Forelimb muscle (tissue), 1 donor: ENCODE results near the gene DST. TPM values are rescaled to one million over a fixed set of nuclear protein-coding genes. Genes with fewer than 3 reads are reported as not detected.
A peak's percentile ranks its signal among the peaks of the same experiment; 100 is the strongest.
"Not testable (repeated sequence)": the region's sequence is repeated elsewhere in the genome, so short reads cannot be mapped to it uniquely, and the experiment has no call there.

Source experiments
- DNase-seq: peaks from one replicate; pipeline ENCODE4 v3.0.0-alpha.2; 2013; ENCODE audit warnings: low read depth
- polyA plus RNA-seq: library from polyadenylated mRNA; unstranded; fragments of 120-200 nt; gene quantifications from one replicate; pipeline ENCODE4 v1.2.1, GENCODE V29; 2013; ENCODE audit not compliant: insufficient read length

DST gene
- polyA plus RNA-seq, 1 donor = 192 TPM

DNA sequence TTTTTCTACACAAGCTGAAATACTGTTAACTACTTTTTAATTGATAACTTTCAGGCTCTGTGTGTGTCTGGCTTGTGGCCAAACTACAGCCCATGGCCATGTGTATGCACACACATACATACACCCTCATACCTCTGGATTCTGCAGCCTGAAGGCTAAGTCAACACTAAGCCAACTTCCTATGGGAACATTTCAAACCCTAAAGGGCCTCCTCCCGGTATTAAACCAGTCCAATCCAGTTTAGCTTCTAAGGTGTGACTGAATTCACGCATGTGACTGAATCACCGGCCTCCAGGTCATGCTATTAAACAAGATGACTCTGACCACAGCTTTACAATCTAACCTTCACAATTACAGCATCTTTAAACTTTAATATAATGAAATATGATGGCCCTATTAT is 20.7 kb upstream of the DST start:
- DNase-seq = no peak

DNA sequence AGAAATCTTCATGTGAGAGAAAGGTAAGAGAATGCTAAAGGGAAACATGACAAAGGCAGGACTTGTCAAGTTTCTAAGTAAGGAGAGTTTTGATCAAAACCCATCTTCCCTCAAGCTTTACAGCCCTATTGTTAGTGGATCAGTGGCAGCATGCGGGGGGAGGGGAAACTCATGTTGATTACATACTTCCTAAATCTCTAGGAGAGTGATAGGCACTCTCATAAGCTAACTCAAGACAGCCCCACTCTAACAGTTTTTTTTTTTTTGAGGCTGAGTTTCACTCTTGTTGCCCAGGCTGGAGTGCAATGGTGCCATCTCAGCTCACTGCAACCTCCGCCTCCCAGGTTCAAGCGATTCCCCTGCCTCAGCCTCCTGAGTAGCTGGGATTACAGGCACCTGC is 18.6 kb upstream of the DST start:
- not testable (repeated sequence) for DNase-seq

DNA sequence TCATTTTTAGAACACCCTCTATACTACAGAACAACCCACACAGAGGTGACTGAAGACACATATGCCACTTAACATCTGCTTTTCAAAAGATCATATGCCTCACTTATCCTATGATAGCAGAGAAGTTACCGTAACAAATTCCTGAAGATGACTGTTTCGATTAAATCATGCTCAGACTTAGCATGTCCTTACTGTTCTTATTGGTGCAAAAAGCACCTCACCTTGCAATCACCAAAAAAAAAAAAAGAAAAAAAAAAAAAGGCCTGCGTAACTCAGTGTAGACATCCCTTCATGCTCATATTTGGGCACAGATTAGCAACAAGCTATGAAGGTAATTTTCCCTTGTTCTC is 17.7 kb upstream of the DST start:
- DNase-seq = no peak

DNA sequence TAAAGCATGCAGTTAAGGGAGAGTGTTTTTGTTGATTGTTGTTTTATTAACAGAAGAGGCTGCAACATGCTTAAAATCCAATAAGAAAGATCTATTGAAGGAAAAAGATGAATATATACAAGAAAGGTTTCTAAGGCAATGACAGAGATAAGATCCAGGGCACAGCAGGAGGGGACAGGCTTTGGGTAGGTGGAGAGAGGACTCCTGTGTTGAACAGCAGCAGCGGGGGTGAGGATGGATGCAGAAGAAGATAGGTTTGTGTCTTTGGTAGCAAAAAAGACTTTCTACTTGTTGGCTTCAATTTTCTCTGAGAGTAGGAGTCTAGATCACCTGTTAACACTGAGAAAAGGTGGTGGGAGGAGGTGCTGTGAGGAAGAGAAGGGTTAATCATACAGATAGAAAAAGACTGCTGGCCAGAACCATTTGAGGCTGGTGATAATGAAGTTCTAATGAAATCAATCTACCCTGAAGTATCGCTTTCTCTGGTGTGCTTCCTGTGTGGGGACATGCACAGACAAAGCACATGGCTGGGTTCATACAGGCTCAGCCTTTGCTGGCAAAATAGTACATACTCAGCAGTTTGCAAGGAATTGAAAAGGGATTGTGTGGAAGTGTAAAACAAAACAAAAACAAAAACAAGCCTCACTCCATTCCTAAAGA is 17.2 kb upstream of the DST start:
- no peak for DNase-seq

DNA sequence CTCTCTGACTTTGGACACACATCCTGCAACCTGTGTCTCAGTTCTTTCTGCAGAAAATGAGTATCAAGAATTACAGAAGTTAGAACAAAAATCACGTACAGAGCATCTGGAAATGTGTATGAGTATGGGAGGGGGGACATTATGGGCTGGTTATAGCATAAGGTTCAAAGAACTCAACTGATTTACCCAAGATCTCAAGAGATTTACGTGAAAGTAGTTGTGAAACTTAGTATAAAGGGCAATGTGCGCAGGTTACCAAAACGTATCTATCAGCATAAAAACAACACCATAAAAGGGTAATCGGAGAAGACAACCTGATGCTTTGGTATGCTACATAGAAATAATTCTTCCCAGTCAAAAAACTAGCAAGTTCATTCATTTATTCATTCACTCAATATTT is 15.6 kb upstream of the DST start:
- no peak for DNase-seq

DNA sequence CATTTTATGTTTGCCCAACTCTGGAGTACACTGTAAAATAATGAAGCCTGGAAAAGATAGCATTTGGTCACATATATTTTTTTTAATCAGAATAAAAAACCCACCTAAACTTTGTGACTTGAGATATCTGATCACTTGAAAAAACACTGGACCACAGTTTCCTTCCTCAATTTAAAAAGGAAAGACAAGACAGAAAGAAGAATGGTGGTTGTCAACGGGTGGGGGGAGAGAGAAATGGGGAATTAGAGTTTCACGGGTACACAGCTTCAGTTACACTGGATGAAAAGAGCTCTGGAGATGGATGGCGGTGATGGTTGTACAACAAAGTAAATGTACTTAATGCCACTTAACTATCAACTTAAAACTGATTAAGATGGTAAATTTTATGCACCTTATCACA is 14.7 kb upstream of the DST start:
- no peak for DNase-seq

DNA sequence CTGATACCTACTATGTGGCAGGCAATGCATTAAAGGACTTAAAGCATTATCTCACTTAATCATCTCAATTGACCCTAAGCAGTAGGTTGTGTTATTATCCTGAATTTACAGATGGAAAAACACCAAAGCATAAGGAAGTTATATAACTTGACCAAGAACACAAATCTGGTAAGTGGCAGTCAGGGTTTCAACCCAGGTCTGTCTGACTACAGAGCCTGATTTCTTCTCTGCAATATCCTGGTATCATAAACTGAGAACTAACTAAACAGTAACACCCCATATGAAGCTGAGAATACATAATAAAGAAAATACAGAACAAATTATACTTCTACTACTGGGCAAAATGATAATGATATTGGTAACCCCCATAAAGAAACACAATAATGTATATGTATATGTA is 13.8 kb upstream of the DST start:
- no peak for DNase-seq

DNA sequence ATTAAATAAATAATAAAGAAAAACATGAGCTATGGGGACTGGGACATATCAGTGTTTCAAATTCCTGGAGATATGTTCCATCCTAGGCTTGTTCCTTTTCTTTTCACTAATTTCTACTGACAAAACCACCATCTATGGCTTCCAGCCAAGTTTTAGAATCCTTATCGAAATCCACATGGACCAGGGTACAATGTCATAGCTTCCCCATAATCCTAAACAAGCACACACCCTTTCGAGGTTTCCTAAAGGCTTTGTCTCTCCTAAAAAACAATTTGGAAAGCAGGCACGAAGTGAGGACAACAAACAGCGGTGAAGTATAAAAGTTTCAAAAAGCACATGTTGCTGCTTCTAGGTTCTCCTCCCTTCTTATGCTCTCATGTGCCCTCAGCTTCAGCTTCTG is 13.3 kb upstream of the DST start:
- no peak for DNase-seq

DNA sequence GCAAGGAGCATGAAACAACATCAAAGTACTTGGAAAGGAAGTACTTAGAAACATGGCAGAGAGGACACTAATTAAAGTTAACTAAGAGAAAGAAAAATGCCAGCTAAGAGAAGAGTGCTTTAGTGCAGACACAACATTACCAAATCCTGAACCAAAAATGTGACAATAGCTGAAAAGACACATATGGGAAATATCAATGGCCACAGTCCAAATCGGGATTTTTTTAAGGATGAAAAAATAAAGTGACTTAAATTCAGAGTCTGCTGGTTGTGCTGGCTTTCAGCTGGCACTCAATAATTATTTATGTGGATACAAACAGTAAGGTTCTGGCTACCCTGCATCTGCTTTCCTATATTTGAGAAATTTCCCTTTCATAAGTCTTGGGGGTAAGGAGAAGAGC is 12.6 kb upstream of the DST start:
- no peak for DNase-seq

DNA sequence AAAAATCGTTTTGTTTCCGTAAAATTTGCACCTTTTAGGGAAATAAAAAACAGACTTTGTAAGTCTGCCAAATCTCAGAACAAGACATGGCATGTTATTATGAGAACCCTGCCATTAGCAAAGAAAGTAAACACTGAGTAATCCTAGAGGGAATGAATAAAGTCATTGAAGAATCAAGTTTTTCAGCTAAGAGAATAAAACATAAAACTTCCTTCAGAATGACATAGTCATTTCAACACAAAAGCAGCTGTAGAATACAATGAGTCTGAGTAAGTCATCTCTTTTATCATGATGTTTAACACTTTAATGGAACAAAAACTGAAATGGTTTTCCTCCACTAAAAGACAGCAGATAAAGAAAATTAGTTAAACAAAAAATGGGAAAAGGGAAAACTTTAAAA is 10.3 kb upstream of the DST start:
- DNase-seq = no peak

DNA sequence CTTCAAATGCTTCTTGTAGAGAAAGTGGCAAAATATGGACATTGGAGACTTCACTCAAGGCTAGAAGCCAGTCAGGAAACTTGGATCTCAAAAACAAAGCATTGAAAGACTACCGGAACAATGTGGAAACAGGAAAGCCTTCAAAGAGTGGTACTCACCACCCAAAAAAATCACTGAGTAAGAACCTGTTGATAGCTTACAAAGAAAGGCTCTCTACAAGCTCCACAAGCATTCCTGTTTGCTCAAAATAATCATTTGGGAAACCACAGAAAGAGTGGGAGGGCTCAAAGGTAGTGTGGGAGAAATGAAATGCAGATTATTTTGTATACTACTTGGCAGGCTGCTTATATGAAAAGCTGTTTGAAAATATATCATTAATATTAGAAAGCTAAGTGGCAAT is 9.5 kb upstream of the DST start:
- no peak for DNase-seq

DNA sequence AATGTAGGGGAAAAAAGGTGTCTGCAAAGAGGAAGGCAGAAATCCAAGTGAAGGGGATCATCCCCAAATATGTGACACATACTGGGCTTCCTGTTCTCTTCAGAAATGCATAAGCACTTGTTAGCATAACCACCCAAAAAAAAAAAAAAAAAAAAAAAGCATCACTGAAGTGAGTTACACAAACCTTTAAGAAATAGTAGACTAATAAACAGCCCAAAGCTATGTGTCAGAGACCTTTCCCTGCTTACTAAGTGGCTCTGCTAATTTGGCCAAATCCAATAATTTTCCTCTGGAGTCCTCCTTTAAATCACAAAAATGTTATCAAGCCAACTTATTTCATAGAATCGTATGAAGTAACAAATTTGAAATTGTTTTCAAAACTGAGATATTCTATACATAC is 7.5 kb upstream of the DST start:
- no peak for DNase-seq

DNA sequence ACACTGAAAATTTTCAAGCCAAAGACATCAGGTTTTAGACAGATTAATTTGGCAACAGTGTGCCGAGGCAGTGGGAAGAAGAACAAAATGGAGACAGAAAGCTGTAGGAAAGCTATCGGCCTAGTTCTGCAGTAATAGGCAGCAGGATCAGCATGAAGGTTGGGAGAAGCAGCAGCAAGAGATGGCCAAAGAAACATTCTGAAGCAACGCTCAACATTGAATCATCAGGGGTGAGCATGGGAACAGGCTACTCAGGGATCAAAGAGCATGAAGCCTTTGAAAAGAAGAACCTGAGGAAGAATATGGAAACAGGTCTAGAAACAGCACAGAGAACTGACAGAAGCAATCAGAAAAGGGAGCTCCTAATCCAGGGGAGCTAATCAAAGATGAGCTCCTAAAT is 7.1 kb upstream of the DST start:
- no peak for DNase-seq

DNA sequence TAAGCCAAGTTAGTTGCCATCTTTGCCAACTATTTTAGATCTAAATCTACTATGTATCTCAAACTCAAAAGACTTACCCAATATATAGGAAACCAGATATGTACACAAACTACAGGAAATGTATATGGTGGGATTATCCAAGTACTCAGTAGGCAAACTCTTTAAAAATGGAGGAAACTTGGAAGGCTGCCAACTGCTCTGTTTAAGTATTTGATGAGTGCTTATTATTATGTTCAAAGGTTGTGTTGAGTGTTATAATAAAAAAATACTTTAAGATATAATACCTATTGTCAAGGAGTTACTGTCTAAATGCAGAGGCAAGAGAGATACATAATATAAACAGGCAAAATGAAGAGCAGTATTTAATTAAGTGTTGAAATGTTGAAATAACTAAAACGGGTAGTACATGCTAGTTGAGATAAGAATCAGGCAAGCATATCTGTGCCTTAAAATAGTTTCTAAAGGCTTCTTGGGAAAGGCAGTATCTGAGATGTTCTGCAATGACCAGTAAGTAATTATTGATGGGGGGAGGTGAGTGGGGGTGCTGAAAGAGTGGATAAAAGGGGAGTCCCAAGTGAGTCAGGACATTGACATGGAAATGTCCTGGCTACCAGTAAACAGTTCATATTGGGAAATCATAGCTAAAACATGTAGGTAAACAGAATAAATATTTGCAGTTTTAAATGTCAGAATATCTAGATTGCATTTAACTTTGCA is 6.5 kb upstream of the DST start:
- DNase-seq = no peak

DNA sequence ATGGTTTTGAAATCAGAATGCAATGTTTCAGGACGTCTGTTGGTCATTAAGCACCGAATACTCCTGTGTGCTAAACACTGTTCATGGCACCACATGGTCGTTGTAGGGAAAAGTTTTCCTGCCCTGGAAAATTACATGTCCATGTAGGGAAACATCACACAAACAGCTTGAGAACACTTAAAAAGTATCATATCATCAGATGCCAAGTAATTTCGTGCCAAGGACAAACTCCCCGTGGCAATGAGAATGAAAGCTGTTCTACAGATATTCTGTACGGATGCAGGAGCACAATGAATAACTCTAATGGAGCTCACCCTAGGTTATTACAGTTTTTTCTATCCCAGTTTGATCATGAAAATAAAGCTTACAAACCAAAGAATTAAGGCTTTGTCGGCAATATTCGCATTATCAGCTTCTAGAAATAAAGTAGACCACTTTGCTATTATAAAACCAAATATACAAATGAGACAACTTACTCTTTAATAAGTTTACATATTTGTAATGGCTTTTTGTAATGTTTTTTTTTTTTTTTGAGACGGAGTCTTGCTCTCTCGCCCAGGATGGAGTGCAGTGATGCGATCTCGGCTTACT is 4.6 kb upstream of the DST start:
- no peak for DNase-seq

DNA sequence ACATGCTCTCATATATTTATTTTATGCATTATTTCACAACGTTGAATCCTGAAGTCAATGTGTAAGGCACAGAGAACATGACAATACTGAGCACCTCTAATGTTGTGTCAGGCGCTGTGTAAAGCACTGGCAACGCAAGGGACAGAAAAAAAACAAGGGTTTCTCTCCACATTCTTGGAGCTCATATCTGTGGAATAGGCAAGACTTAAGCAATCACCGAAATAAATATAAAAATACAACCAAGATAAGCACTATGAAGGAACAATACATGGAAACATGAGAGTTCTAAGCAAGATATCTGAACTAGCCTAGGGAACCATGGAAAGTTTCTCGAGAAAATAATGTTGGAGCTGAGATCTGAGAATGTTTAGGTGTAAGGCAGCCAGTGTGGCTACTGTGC is 1.7 kb upstream of the DST start:
- no peak for DNase-seq

DNA sequence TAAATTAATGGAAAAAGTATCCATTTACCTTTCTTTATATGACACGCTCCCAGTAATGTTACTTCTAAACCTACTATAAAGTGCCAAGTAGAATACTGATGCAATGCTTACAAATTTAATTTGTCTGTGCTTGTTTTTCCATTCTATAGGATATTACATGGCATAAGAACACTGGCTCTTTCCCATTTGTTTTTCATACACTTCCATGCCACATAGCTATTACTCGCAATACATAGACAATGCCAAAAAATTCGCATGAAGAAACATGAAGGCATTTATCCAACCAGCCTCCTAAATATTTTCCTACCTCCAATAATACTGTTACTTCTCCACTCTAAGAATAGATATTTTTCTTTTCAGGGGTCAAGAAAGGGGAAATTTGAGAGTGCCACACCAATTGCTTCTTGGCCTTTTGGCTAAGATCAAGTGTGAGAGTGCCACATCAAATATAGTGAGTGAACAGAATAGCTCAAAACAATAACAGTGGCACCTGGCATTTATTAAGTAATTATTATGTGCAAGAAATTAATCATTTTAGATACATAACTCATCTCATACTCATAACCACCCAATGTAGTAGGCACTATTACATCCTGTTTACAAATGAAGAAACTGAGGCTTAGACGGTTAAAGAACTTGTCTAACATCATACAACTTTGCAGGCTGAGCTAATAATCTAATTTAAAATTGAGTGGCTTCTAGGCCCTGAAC is 845 bp upstream of the DST start:
- DNase-seq = no peak

DNA sequence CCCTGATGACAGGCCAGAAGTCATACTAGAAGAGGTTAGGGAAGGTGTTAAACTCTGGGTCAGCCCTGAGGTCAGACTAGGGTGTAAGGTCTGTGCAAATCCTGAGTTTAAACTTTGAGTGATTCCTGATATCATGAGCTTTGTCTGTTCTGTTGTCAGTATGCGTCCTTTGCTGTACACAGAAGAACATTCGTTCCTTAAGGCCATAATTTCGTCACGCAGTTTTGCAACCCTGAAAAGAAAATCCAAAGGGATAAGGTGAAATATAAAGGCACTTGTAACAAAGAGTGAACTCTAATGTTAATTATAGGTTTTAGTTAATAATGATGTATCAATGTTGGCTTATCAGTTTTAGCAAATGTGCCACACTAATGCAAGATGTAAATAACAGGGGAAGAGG is 2.3 kb downstream of the DST start:
- no peak for DNase-seq

DNA sequence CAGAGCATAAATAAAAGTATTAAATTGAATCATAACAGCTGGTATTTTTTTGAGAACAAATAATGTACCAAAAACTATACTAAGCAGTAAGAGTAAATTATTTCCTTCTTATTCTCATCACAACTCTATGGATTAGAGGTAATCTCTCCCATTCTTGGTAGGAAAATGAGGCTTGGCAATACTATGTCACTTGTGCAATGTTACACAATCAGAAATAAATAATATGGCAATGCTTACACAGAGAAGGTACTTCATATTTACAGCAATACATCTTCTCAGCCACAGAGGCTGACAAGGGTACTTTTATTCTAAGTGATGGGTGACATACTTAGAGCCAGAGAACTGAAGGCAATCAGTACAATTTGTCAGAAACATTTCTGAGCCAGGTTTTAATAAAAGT is 3.9 kb downstream of the DST start:
- DNase-seq = no peak

DNA sequence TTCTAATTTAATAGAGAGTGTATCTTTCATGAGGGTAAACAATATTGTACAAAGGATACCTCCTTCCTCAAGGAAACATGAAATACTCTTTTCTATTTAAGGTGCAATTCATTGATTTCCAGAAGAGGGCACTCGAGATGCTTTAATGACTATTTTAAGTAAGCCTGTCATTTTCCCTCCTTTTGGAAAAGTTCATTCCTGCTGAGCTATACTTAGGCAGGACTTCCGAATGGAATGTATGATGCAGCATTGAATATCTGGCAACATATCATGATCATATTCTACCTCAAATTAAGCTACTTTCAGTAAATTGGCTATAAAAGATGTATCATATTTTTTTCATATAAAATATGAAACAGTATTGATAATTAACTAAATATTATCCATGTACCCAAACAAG is 5.0 kb downstream of the DST start:
- DNase-seq = peak; percentile 55

DNA sequence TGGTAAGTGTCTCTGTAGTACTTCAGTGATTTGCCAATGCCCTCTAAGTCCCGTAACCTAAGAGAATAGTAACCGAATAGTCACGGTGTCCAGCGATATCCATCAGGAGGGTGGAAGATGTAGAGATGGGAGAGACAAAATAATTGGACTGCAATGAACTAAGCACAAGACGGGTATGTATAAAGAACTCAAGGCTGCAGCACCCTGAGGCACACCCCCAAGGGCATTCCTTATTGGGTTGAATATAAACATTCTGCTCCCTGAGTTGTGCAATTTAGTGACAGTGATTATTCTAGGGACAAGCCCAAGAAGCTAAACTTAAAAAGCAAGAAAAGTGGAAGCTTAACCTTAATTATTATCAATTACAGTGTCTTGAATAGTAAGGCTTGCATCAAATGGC is 14.6 kb downstream of the DST start:
- no peak for DNase-seq

DNA sequence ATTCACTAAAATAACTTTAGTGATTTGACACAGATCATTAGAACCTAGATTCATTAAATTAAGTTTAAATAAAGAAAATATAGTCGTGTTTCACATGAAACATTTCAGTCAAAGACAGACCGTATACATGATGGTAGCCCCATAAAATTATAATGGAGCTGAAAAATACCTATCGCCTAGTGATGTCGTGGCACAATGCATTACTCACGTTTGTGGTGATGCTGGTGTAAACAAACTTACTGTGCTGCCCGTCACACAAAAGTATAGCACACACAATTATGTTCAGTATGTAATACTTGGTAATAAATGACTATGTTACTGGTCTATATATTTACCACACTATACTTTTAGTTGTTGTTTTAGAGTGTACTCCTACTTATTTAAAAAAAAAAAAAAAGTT is 17.3 kb downstream of the DST start:
- DNase-seq = no peak

DNA sequence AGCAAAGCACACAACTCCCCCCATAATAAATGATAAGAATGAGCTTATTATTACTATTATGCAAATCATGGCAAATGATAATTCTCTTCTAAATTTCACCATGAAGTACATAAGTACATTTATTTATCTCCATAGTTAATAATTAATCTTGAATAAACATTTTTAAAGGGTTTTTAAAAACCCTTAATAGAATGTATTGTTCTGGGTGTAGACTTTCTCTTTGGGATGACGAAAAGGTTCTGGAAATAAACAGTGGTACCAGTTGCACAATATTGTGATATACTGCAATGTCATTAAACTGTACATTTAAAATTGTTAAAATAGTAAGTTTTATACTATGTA is 18.0 kb downstream of the DST start:
- no peak for DNase-seq
